H9 (cell line): ENCODE data around the gene SMURF1. TPM values are rescaled to one million over a fixed set of nuclear protein-coding genes. Genes with fewer than 3 reads are reported as not detected.

Experiments used
- DNase-seq: peaks from one replicate; pipeline ENCODE4 v3.0.0-alpha.2; 2017
- H2AFZ ChIP-seq: one replicate; pipeline ENCODE4 v1.6.1; 2013; ENCODE audit warnings: mild to moderate bottlenecking, low read length, control low read depth, moderate library complexity
- H2AK5ac ChIP-seq: 2 replicates; pipeline ENCODE4 v1.6.1; 2013; ENCODE audit warnings: low read length, control low read depth, mixed read lengths; ENCODE audit not compliant: insufficient read length
- H2BK120ac ChIP-seq: one replicate; pipeline ENCODE4 v1.6.1; 2013; ENCODE audit warnings: low read depth, mild to moderate bottlenecking, low read length, control low read depth, inconsistent platforms; ENCODE audit not compliant: poor library complexity, severe bottlenecking
- H2BK12ac ChIP-seq: 2 replicates; pipeline ENCODE4 v1.6.1; 2013; ENCODE audit warnings: low read length, control low read depth, mixed read lengths, low read depth; ENCODE audit not compliant: insufficient read length
- H2BK15ac ChIP-seq: 2 replicates; pipeline ENCODE4 v1.6.1; 2013; ENCODE audit warnings: low read depth, low read length, control low read depth
- H2BK20ac ChIP-seq: one replicate; pipeline ENCODE4 v1.6.1; 2013; ENCODE audit warnings: low read depth, mild to moderate bottlenecking, low read length, control low read depth, inconsistent platforms; ENCODE audit not compliant: poor library complexity, severe bottlenecking
- H2BK5ac ChIP-seq: 2 replicates; pipeline ENCODE4 v1.6.1; 2013; ENCODE audit warnings: low read length, control low read depth, mixed read lengths; ENCODE audit not compliant: insufficient read length
- H3K14ac ChIP-seq: 2 replicates; pipeline ENCODE4 v1.6.1; 2013; ENCODE audit warnings: low read length, control low read depth; ENCODE audit not compliant: insufficient read depth
- H3K18ac ChIP-seq: 2 replicates; pipeline ENCODE4 v1.6.1; 2013; ENCODE audit warnings: low read depth, mild to moderate bottlenecking, mixed read lengths, low read length, control low read depth; ENCODE audit not compliant: insufficient read length
- H3K23ac ChIP-seq: 2 replicates; pipeline ENCODE4 v1.6.1; 2013; ENCODE audit warnings: low read length, control low read depth, mixed read lengths, low read depth; ENCODE audit not compliant: insufficient read length
- H3K23me2 ChIP-seq: 2 replicates; pipeline ENCODE4 v1.6.1; 2013; ENCODE audit warnings: low read depth, mild to moderate bottlenecking, mixed read lengths, low read length, control low read depth; ENCODE audit not compliant: insufficient read length, poor library complexity, severe bottlenecking
- H3K27ac ChIP-seq: 2 replicates; pipeline ENCODE4 v1.5.1; 2013; ENCODE audit warnings: low read length, control low read depth, mixed read lengths, low read depth; ENCODE audit not compliant: insufficient read length
- H3K27me3 ChIP-seq: 2 replicates; pipeline ENCODE4 v1.6.1; 2013; ENCODE audit warnings: low read length, control low read depth, inconsistent platforms; ENCODE audit not compliant: insufficient read depth
- H3K4ac ChIP-seq: 2 replicates; pipeline ENCODE4 v1.6.1; 2013; ENCODE audit warnings: low read depth, mild to moderate bottlenecking, control low read depth, inconsistent platforms, low read length, moderate library complexity
- H3K4me1 ChIP-seq: 2 replicates; pipeline ENCODE4 v1.6.1; 2013; ENCODE audit warnings: low read length, control low read depth, inconsistent platforms; ENCODE audit not compliant: insufficient read depth
- H3K4me2 ChIP-seq: 2 replicates; pipeline ENCODE4 v1.6.1; 2013; ENCODE audit warnings: low read length, control low read depth, mixed read lengths; ENCODE audit not compliant: insufficient read length, insufficient read depth
- H3K56ac ChIP-seq: 2 replicates; pipeline ENCODE4 v1.6.1; 2013; ENCODE audit warnings: low read depth, mild to moderate bottlenecking, mixed read lengths, low read length, control low read depth; ENCODE audit not compliant: insufficient read length
- H3K79me1 ChIP-seq: 2 replicates; pipeline ENCODE4 v1.6.1; 2013; ENCODE audit warnings: low read depth, mild to moderate bottlenecking, moderate library complexity, low read length, control low read depth, inconsistent platforms; ENCODE audit not compliant: insufficient read depth, poor library complexity, severe bottlenecking
- H3K79me2 ChIP-seq: 2 replicates; pipeline ENCODE4 v1.6.1; 2013; ENCODE audit warnings: low read length, control low read depth, inconsistent platforms; ENCODE audit not compliant: insufficient read depth
- H3K9ac ChIP-seq: 2 replicates; pipeline ENCODE4 v1.6.1; 2013; ENCODE audit warnings: low read length, control low read depth, mixed read lengths; ENCODE audit not compliant: insufficient read length; ENCODE audit errors: extremely low read depth
- H3K9me3 ChIP-seq: one replicate; pipeline ENCODE4 v1.6.1; 2013; ENCODE audit warnings: low read depth, low read length, inconsistent platforms; ENCODE audit not compliant: control insufficient read depth
- H3T11ph ChIP-seq: one replicate; pipeline ENCODE4 v1.6.1; 2013; ENCODE audit warnings: mild to moderate bottlenecking, low read length, control low read depth, inconsistent platforms
- H4K20me1 ChIP-seq: one replicate; pipeline ENCODE4 v1.6.1; 2013; ENCODE audit not compliant: control insufficient read depth, insufficient read length, insufficient read depth
- H4K5ac ChIP-seq: 2 replicates; pipeline ENCODE4 v1.6.1; 2013; ENCODE audit warnings: low read depth, mild to moderate bottlenecking, mixed read lengths, low read length, control low read depth; ENCODE audit not compliant: insufficient read length
- H4K8ac ChIP-seq: replicated peaks from 2 replicates; pipeline ENCODE4 v1.6.1; 2013; ENCODE audit warnings: low read length, control low read depth, mixed read lengths, low read depth; ENCODE audit not compliant: insufficient read length
- H4K91ac ChIP-seq: 2 replicates; pipeline ENCODE4 v1.6.1; 2013; ENCODE audit warnings: low read depth, mild to moderate bottlenecking, moderate library complexity, mixed read lengths, low read length, control low read depth; ENCODE audit not compliant: insufficient read length
- H3K27ac Mint-ChIP-seq, 3 experiments: 2 replicates in 2 of 3; 3 replicates in 1 of 3; pipeline ENCODE4 v1.8.0; 2020 to 2021; ENCODE audit warnings: mixed read lengths in 3 of 3, mild to moderate bottlenecking in 1 of 3, moderate library complexity in 1 of 3
- H3K27me3 Mint-ChIP-seq: 2 replicates; pipeline ENCODE4 v1.8.0; 2021; ENCODE audit warnings: low read depth, mild to moderate bottlenecking, moderate library complexity, mixed read lengths
- H3K36me3 Mint-ChIP-seq, 3 experiments: 2 replicates in 2 of 3; 3 replicates in 1 of 3; pipeline ENCODE4 v1.8.0; 2020 to 2021; ENCODE audit warnings: low read depth in 3 of 3, mixed read lengths in 3 of 3; ENCODE audit not compliant: insufficient read depth in 1 of 3
- H3K4me1 Mint-ChIP-seq, 2 experiments: 2 replicates each; pipeline ENCODE4 v1.8.0; 2020; ENCODE audit warnings: mixed read lengths in 2 of 2
- H3K4me3 Mint-ChIP-seq, 2 experiments: 2 replicates in 1 of 2; 3 replicates in 1 of 2; pipeline ENCODE4 v1.8.0; 2020 to 2021; ENCODE audit warnings: mild to moderate bottlenecking in 2 of 2, mixed read lengths in 2 of 2, moderate library complexity in 1 of 2
- H3K9me3 Mint-ChIP-seq, 2 experiments: 2 replicates in 1 of 2; 3 replicates in 1 of 2; pipeline ENCODE4 v1.8.0; 2020; ENCODE audit warnings: mild to moderate bottlenecking in 2 of 2, mixed read lengths in 2 of 2, moderate library complexity in 1 of 2
- CTCF ChIP-seq: fragments of 200-600 bp; sonication (generic); conservative IDR thresholded peaks from 3 replicates; pipeline ENCODE4 v1.8.0; 2021; ENCODE audit warnings: antibody characterized with exemption, mild to moderate bottlenecking
- WGBS: extraction: QIAGEN DNeasy Blood & Tissue Kit; methylation state at CpG from one replicate; pipeline ENCODE4 v1.1.7; 2013; ENCODE audit warnings: missing lambda C conversion rate, low lambda C conversion rate, mixed read lengths; ENCODE audit not compliant: insufficient read length; ENCODE audit errors: extremely low coverage; 5-methylcytosine and 5-hydroxymethylcytosine counted together
- total RNA-seq: library from RNA; stranded (reverse); gene quantifications from 2 replicates; pipeline ENCODE4 v1.2.1, GENCODE V29; 2021

SMURF1 gene
- total RNA-seq, 1 experiment from 2014 or later: 29.4 TPM

GRCh38 chr7:99010281-99010680 lies 133.6 kb downstream of the SMURF1 start:
- no peak overlapping the region for H3K4me3 Mint-ChIP-seq
- H3K27ac Mint-ChIP-seq: no peak overlapping the region

More at GRCh38 chr7:99010281-99010680, 133.6 kb downstream of the SMURF1 start:
- H3K9me3 ChIP-seq: no peaks in the 10 kb centered on the region
- no peak overlapping the region for H4K91ac ChIP-seq
- no peak overlapping the region for H2BK15ac ChIP-seq
- no peaks in the 10 kb centered on the region for H3K23me2 ChIP-seq
- no peak overlapping the region for H2AK5ac ChIP-seq
- no peaks in the 10 kb centered on the region for H3K79me2 ChIP-seq
- no peaks in the 10 kb centered on the region for H3K27me3 ChIP-seq
- no peak overlapping the region for H3K4me2 ChIP-seq
- no CpG with 5 or more reads among the region's 9 CpGs for WGBS
- no peak overlapping the region for H2AFZ ChIP-seq
- Mint-ChIP-seq H3K27me3 (no peaks in the 10 kb centered on the region), H3K4me1 (no peaks in the 10 kb centered on the region), H3K9me3 (no peaks in the 10 kb centered on the region), H3K36me3 (peaks cover 42 to 88% (median 79%) of the 10 kb centered on the region in 3 experiments)
- no peak overlapping the region for H3K27ac ChIP-seq
- no peak overlapping the region for H2BK20ac ChIP-seq
- no peak overlapping the region for H3K56ac ChIP-seq
- H3K23ac ChIP-seq: no peak overlapping the region
- no peak overlapping the region for H4K8ac ChIP-seq
- no peak overlapping the region for H2BK12ac ChIP-seq
- no peak for TF ChIP-seq CTCF
- DNase-seq: no peak
- no peaks in the 10 kb centered on the region for H3K79me1 ChIP-seq
- H3K4me1 ChIP-seq: no peaks in the 10 kb centered on the region
- no peak overlapping the region for H2BK5ac ChIP-seq
- H4K5ac ChIP-seq: no peak overlapping the region
- no peak overlapping the region for H3K9ac ChIP-seq
- no peak overlapping the region for H3T11ph ChIP-seq
- H2BK120ac ChIP-seq: no peak overlapping the region
- H3K4ac ChIP-seq: no peak overlapping the region
- no peaks in the 10 kb centered on the region for H4K20me1 ChIP-seq
- no peak overlapping the region for H3K14ac ChIP-seq
- H3K18ac ChIP-seq: no peak overlapping the region
